Colonic mucosa (tissue), 4 donors: Measurements from ENCODE around the gene EPHB1. TPM values are rescaled to one million over a fixed set of nuclear protein-coding genes. Genes with fewer than 3 reads are reported as not detected.

Source experiments
- DNase-seq: peaks from one replicate; pipeline ENCODE4 v3.0.0-alpha.2; 2020
- H3K27ac ChIP-seq: fragments of 200-600 bp; one replicate; pipeline ENCODE4 v1.8.0; 2021
- H3K27me3 ChIP-seq: fragments of 200-600 bp; one replicate; pipeline ENCODE4 v1.8.0; 2021
- H3K36me3 ChIP-seq: fragments of 200-600 bp; one replicate; pipeline ENCODE4 v1.8.0; 2021
- H3K4me1 ChIP-seq: fragments of 200-600 bp; one replicate; pipeline ENCODE4 v1.8.0; 2021; ENCODE audit warnings: mild to moderate bottlenecking
- H3K4me3 ChIP-seq: fragments of 200-600 bp; one replicate; pipeline ENCODE4 v1.8.0; 2021
- H3K9ac ChIP-seq, 2 donors: one replicate each; pipeline ENCODE4 v1.7.0; 2013; ENCODE audit warnings: control low read depth in 2 of 2, low read depth in 2 of 2, low read length in 2 of 2
- H3K9me3 ChIP-seq: fragments of 200-600 bp; one replicate; pipeline ENCODE4 v1.8.0; 2021
- intact Hi-C: fragments of 100-400 bp; cut with DNase I; formaldehyde crosslinking; loops from one replicate; pipeline ENCODE4 v1.14.1; 2022
- total RNA-seq, 2 donors: library from RNA; stranded (reverse); fragmentation: NEBNext Ultra II Directional in 1 of 2; extraction: Animal tissue kit (Norgen Biotek cat#: 25700) in 1 of 2; gene quantifications; one replicate each; pipeline ENCODE4 v1.2.1, GENCODE V29; 2021
- TF ChIP-seq, protein P1 (sequence below): fragments of 200-600 bp; IDR thresholded peaks from one replicate; pipeline ENCODE4 v1.8.0; 2022; ENCODE audit warnings: antibody characterized with exemption, mild to moderate bottlenecking
- donor health status: healthy.
- donor health status: DM: no; HTN: no; CAD: no.
- donor health status: DM: no; HTN: no; CAD: no.

The EPHB1 gene
- total RNA-seq, 2 donors from 2014 or later: 0.40 to 0.74 TPM

DNA sequence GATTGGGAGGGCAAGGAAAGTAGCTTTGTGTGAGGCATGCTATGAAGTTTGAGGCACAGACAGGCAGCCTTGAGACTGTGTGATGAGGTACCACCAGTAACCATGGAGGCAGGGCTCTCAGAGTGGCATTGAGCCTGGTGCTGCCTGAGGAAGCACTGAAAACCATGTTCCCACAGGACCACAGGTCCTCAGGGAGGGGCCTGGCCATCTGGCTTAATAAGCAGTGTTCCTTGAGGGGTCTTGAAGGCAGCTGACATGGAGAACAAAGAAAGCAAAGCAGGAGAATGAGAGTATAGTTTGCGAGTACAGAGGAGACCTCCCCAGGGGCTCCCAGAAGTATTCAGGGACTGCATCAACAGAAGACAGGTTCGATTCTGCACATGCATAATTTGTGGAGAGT, 346.6 kb downstream of the EPHB1 start:
- DNase-seq: no peak
- Histone ChIP-seq H3K4me3 (no peak overlapping the region), H3K36me3 (no peaks in the 10 kb centered on the region), H3K27me3 (no peaks in the 10 kb centered on the region), H3K4me1 (no peaks in the 10 kb centered on the region), H3K27ac (no peak overlapping the region), H3K9ac (no peak overlapping the region), H3K9me3 (no peaks in the 10 kb centered on the region)
- TF ChIP-seq, protein P1, sequence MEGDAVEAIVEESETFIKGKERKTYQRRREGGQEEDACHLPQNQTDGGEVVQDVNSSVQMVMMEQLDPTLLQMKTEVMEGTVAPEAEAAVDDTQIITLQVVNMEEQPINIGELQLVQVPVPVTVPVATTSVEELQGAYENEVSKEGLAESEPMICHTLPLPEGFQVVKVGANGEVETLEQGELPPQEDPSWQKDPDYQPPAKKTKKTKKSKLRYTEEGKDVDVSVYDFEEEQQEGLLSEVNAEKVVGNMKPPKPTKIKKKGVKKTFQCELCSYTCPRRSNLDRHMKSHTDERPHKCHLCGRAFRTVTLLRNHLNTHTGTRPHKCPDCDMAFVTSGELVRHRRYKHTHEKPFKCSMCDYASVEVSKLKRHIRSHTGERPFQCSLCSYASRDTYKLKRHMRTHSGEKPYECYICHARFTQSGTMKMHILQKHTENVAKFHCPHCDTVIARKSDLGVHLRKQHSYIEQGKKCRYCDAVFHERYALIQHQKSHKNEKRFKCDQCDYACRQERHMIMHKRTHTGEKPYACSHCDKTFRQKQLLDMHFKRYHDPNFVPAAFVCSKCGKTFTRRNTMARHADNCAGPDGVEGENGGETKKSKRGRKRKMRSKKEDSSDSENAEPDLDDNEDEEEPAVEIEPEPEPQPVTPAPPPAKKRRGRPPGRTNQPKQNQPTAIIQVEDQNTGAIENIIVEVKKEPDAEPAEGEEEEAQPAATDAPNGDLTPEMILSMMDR: no peak
- intact Hi-C loops: no loop called here

DNA sequence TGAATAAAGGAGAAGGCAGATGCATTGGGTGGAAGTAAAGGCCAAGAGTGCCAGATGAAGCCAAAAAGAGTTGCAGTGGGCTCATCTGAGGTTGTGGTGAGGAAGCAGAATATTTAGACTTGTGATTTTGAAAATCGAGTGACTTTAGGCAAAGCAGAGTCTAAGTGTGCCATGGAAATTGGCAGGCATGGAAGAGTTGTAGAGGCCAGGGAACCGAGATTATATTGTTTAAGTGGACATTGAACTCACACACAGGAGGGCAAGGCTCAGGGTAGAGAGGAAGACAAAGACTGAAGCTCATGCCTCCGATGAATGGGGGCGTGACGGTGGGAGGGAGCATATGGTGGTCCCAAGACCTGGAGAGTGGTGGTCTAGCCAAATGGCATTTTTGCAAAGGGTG, 347.5 kb downstream of the EPHB1 start:
- Histone ChIP-seq H3K4me3 (no peak overlapping the region), H3K27ac (no peak overlapping the region), H3K36me3 (no peaks in the 10 kb centered on the region), H3K27me3 (no peaks in the 10 kb centered on the region), H3K4me1 (no peaks in the 10 kb centered on the region), H3K9ac (no peak overlapping the region), H3K9me3 (no peaks in the 10 kb centered on the region)
- TF ChIP-seq, protein P1: no peak
- no peak for DNase-seq
- intact Hi-C loops: no loop called here

DNA sequence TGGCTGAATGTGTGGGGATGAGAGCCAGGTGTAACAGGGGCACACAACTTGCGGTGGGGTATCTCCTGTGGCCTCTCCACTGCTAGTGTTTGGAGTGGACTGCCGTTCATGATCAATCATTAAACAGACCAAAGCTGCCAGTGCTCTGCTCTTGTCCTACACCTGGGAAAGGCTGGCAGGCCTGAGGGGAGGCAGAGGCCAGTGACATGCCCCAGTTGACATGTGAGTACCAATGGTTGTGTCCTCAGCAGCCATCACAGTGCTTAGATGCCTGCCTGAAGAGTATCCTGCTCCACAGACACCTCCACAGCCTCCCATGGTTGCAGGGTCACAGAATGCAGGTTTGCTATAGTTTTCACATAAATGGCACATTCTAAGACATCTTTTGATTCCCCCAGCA, 348.4 kb downstream of the EPHB1 start:
- Histone ChIP-seq H3K36me3 (no peaks in the 10 kb centered on the region), H3K4me3 (no peak overlapping the region), H3K9me3 (no peaks in the 10 kb centered on the region), H3K27me3 (no peaks in the 10 kb centered on the region), H3K9ac (no peak overlapping the region), H3K4me1 (no peaks in the 10 kb centered on the region), H3K27ac (no peak overlapping the region)
- intact Hi-C loops: no loop called here
- no peak for DNase-seq
- TF ChIP-seq, protein P1: no peak

DNA sequence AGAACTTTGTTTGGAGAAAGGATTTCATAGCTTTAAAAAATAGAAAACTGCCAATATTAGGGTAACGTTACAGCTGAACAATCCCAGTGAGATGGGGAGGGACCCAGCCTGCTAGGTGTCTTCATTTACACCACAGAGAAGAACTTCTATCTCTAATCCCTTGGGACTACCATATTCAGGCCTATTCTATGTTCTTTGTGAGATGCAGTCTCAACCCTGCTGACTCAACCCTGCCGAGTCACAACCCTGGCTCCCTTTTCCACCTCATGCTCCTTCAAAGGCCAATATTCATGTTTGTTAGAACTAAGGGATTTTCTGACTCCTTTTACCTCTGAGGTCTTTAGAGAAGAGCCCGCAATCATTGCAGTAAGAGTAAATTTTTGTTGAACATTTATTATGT, 350.5 kb downstream of the EPHB1 start:
- intact Hi-C loops: no loop called here
- H3K27ac ChIP-seq: no peak overlapping the region
- no peaks in the 10 kb centered on the region for H3K27me3 ChIP-seq
- no peak overlapping the region for H3K4me3 ChIP-seq
- H3K4me1 ChIP-seq: no peaks in the 10 kb centered on the region
- no peak overlapping the region for H3K9ac ChIP-seq
- no peaks in the 10 kb centered on the region for H3K36me3 ChIP-seq
- no peak for DNase-seq
- TF ChIP-seq, protein P1: no peak
- H3K9me3 ChIP-seq: no peaks in the 10 kb centered on the region

DNA sequence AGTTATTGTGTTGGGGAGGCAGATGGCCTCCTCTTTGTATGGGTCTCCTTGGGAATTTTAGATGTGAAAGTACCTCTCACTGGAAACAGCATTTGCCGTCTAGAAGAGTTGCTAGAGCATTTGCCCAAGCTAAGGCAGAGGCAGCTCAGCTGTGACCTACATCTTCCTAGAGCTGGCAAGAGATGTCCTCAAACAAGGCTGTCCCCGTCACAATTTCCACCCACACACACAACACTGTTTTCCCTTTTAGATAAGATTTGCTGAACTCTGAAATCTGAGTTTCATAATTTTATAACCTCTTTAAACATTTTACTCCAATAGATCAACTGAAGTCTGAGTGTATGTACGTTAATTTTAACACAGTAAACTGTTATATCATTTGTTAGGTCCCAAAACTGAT, 352.6 kb downstream of the EPHB1 start:
- TF ChIP-seq, protein P1: no peak
- Histone ChIP-seq H3K9me3 (no peaks in the 10 kb centered on the region), H3K4me3 (no peak overlapping the region), H3K36me3 (no peaks in the 10 kb centered on the region), H3K9ac (no peak overlapping the region), H3K4me1 (no peaks in the 10 kb centered on the region), H3K27ac (no peak overlapping the region), H3K27me3 (no peaks in the 10 kb centered on the region)
- intact Hi-C loops: no loop called here
- DNase-seq: no peak
